Astrocyte (in vitro differentiated cells and primary cell): ENCODE results near the gene BEND6.

Experiments
- CTCF ChIP-seq: IDR thresholded peaks from 2 replicates; pipeline ENCODE4 v1.5.1; 2011; ENCODE audit warnings: low read depth, mild to moderate bottlenecking, inconsistent platforms, low read length, moderate library complexity; ENCODE audit not compliant: insufficient read depth
- EZH2 ChIP-seq: IDR thresholded peaks from 2 replicates; pipeline ENCODE4 v1.6.1; 2012; ENCODE audit warnings: mild to moderate bottlenecking, low read length, inconsistent platforms; ENCODE audit not compliant: insufficient read depth

GRCh38 chr6:57063847-57064246 lies 108.9 kb downstream of the BEND6 start:
- TF ChIP-seq CTCF, result no peak
- no peak for TF ChIP-seq EZH2
